ENCODE results near the gene ENO1.

The ENO1 gene

DNA sequence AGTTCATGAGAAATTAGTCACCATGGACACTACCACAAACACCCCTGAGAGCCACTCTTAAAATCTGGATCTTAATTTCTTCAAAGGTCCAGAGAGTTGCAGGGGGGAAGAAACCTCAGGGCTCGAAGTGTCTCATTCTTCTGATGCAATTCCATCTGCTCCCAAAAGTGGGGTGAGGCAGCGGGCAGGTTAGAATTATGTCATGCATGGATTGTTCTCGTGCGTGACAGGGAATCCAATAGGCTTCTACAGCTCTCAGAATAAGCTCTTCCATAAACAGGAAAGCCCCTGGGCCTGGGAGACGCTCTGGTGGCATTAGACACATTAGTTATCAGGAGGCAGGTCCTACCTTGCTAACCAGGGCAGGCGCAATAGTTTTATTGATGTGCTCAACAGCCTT lies 8.4 kb downstream of the ENO1 start:
- DNase-seq, result no peak

GRCh38 chr1:8867878-8868567 lies 10.5 kb downstream of the ENO1 start:
- DNase-seq, result no peak

DNA sequence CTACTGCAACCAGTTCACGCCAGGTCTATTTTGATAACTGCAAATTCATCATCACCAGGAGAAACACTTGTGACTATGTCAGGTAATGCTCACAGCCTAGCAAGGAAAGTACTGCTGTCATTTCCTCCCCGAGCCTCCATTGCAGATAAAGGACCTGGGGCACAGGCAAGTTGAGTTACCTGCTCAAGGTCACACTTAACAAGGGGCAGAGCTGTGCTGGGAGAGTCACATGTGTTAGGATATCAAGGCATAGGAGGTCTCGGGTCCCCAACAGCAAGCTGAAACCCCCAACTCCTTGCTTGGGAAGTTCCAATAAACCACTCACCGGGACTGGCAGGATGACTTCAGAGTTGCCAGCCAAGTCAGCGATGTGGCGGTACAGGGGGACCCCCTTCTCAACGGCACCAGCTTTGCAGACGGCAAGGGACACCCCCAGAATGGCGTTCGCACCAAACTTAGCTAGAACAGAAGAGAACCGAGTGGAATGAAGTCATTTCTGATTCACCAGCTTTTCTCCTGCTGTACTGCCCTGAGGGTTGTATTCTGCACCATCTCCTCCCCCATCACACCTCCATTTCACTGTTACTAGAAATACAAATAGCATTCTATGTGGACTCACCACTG lies 11.6 kb downstream of the ENO1 start:
- DNase-seq, result no peak

GRCh38 chr1:8866173-8866791 lies 12.2 kb downstream of the ENO1 start:
- no peak for DNase-seq

- no peak for DNase-seq
These were observed 13.7 kb downstream of the ENO1 start for GRCh38 chr1:8864713-8865344.

DNA sequence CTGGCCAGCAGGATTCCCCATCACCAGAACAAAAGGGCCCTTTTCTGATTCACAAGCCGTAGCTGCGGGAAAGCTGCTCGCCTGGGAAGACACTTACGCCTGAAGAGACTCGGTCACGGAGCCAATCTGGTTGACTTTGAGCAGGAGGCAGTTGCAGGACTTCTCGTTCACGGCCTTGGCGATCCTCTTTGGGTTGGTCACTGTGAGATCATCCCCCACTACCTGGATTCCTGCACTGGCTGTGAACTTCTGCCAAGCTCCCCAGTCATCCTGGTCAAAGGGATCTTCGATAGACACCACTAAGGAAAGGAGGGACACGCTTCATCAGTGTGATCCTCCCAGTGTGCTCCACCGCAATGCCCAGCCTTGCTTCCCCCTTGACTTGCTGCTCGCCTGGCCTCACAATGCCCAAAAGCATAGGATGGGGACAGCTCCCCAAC lies 14.7 kb downstream of the ENO1 start:
- no peak for DNase-seq

GRCh38 chr1:8863138-8863537 lies 15.3 kb downstream of the ENO1 start:
- DNase-seq, result no peak

GRCh38 chr1:8862528-8862927 lies 16.0 kb downstream of the ENO1 start:
- DNase-seq, result peak; percentile 51

DNA sequence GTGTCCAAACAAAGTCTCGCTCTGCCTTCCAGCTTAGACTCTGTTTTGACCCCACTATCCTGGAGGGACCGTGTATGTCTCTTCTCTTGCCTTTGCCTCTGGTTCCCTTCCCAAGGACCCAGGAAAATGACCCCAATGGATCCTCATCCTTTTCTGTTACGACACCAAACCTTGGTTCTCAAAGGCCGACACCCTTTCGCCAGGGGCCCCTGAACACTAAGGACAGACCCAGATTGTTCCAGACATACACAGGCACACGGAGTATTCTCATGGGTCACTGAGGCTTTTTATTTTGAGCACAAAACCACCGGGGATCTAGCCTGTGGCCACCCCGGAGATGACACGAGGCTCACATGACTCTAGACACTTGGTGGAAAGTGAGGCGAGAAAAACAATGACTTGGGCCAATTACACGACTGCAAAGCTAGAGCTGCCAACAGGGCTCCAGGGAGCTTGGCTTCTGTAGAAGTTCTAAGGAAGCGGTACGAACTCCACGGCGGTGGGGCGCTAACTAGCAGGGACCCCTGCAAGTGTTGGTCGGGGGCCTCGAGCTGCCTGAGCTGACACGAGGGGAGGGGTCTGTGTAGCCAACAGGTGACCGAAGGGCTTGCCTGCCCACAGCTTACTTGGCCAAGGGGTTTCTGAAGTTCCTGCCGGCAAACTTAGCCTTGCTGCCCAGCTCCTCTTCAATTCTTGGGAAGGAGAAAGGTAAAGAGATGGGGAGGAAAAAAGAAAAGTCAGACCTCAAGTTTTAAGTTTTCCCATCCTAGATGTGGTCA lies 17.6 kb downstream of the ENO1 start:
- no peak for DNase-seq

DNA sequence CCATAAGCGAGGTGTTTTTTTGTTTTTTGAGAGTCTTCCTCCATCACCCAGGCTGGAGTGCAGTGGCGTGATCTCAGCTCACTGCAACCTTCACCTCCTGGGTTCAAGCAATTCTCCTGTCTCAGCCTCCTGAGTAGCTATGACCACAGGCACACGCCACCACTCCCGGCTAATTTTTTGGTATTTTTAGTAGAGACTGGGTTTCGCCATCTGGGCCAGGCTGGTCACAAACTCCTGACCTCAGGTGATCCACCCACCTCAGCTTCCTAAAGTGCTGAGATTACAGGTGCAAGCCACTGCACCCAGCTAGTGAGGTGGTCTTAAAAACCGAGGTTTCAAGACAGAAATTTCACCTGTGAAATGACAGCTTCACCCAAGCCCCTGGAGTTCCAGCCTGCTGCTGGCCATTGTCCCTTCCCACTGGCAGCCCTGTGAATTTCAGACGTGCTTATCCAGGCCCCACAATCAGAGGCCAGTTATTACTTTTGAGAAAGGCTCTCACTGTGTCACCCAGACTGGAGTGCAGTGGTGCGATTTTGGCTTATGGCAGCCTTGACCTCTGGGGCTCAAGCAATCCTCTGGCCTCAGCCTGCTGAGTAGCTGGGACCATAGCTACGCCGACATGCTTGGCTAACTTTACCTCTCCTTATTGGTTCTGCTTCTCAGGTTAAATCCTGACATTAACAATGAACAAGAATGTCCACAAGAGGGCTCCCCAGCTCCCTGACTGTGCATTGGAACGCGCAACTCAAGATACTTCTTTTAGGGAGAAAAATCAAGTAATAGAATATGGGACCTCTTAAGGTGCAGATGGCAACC lies 19.4 kb downstream of the ENO1 start:
- peak; percentile 43 for DNase-seq

DNA sequence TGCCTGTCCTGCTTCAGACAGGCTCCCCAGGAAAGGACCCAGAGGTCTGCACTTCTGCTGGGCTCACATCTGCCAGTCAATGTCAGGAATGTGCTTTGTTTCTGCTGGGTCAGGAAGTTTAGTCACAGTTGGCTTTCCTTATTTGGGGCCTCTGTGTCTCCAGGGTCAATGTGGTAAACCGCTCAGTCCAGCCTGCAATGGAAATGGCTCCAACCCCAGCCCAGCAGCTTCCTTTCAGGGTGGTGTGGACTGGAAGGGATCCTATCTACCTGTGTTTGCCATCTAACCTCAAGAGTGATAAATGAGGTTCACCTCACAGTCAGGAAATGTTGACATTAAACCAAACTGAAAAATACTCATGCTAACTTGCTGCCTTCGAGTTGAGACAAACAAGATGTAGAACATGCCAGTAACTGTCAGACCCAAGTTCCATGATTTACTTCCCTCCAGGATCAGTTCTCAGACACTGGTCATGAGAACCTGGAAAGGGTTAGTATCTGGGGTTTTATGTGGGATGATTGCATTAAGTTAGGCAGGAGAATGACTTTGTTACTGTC lies 20.3 kb downstream of the ENO1 start:
- DNase-seq, result no peak

GRCh38 chr1:8856689-8857412 lies 21.6 kb downstream of the ENO1 start:
- DNase-seq, result no peak

- DNase-seq, result no peak
These were observed 24.2 kb downstream of the ENO1 start for GRCh38 chr1:8854240-8854639.

- DNase-seq, result no peak
These were observed 27.4 kb downstream of the ENO1 start for GRCh38 chr1:8851060-8851459.

DNA sequence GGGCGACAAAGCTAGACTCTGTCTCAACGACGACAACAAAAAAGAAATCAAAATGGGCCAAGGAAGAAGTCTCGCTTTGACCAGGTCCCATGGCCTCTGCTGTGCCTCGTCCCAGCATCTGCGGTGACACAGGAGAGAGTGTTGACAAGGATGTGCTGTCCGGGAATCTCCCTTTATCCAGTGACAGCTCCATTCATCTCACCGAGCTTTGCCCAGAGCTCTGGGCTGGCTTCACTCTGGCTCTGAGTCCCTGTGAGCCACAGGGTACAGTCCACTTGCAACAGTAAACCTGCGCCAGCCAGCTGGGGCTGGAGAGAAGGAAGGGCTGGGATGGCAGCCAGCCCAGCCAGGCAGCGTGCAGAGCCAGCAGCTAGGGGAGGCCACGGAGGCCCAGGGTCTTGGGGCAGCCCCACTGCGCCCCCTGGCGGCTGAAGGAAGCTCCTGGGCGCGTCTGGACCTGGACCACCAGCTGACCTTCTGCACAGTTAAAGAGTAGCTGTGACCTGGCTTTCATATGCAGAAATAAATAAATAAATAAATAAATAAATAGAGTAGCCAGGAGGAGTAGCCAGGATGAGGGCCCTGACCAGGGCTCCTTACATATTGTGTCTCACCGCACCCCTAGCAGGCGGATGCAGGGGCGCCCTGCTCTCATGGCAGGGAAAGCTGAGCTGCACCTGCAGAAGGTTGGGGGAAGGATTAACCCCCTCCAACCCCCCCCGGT lies 29.7 kb downstream of the ENO1 start:
- peak; percentile 78 for DNase-seq

GRCh38 chr1:8847990-8848389 lies 30.5 kb downstream of the ENO1 start:
- DNase-seq, result no peak

- DNase-seq, result no peak
These were observed 32.2 kb downstream of the ENO1 start for GRCh38 chr1:8846263-8846662.

- no peak for DNase-seq
These were observed 33.1 kb downstream of the ENO1 start for GRCh38 chr1:8845104-8846097.

DNA sequence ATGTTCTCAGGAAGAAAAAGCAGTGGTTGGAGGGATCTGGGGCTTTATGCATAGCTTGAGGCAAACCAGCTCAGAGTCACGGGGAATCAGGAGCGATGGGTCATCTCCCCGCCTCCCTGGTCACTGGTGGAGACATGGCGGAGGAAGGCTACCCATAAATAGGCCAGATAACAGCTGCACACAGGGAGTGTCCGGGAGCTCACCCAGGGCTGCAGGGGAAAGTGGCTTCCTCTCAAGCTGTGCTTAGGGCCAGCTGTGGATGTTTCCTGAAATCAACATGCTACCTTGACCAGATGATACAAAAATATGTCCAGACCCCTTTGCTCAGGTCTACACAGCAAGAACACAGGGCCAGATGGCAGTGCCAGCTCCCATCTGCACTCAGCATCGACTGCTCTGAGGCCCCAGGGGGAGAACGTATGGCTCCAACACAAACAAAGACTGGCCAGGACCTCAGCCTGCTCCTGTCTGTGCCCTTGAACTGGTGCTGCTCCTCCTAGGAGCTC lies 33.9 kb downstream of the ENO1 start:
- no peak for DNase-seq
